Endothelial cell of umbilical vein (primary cell): ENCODE data around the gene TSEN34. TPM values are rescaled to one million over a fixed set of nuclear protein-coding genes. Genes with fewer than 3 reads are reported as not detected.
A peak's percentile ranks its signal among the peaks of the same experiment; 100 is the strongest.

Source experiments
- BruUV-seq: library from RNA; stranded (reverse); fragments of 400-500 nt; replicated peaks from 2 replicates; lab custom pipeline; 2021; lab: Mats Ljungman, UMichigan
- CTCF ChIA-PET: fragments of 300-600, 350-600 bp; sonication (Branson Sonifier 250); formaldehyde crosslinking; loops from one replicate; lab custom pipeline; 2021; ENCODE audit warnings: antibody characterized with exemption, inconsistent platforms; lab: Charles Lee
- POLR2A ChIA-PET: fragments of 300-600, 350-600 bp; sonication (Branson Sonifier 250); formaldehyde crosslinking; loops from one replicate; lab custom pipeline; 2021; ENCODE audit warnings: antibody characterized with exemption, inconsistent platforms; lab: Charles Lee
- DNase-seq: peaks from one replicate; pipeline ENCODE4 v3.0.0-alpha.2; 2011; ENCODE audit warnings: low read depth, low spot score
- FAIRE-seq: peaks from 2 replicates; lab custom pipeline; 2011; peaks lifted over from hg19 to GRCh38; lab: Jason Lieb, UNC
- H2AFZ ChIP-seq: 2 replicates; pipeline ENCODE4 v1.6.0; 2012; ENCODE audit warnings: low read depth, low read length, control low read depth, inconsistent platforms
- H3K27ac ChIP-seq: 2 replicates; pipeline ENCODE4 v1.5.1; 2011; ENCODE audit warnings: low read depth, mild to moderate bottlenecking, control low read depth, low read length, moderate library complexity; ENCODE audit not compliant: insufficient read depth
- H3K27me3 ChIP-seq, 2 experiments: 2 replicates each; pipeline versions ENCODE4 v1.6.0 to v1.6.1; 2011; ENCODE audit warnings: low read length in 2 of 2, mixed read lengths in 1 of 2; ENCODE audit not compliant: control insufficient read depth in 2 of 2, insufficient read depth in 2 of 2
- H3K36me3 ChIP-seq, 2 experiments: 2 replicates in 1 of 2; 3 replicates in 1 of 2; pipeline ENCODE4 v1.5.1; 2011; ENCODE audit warnings: low read length in 2 of 2, mild to moderate bottlenecking in 1 of 2, moderate library complexity in 1 of 2; ENCODE audit not compliant: control insufficient read depth in 2 of 2, insufficient read depth in 2 of 2; ENCODE audit errors: extremely low read depth in 1 of 2
- H3K4me1 ChIP-seq: 3 replicates; pipeline ENCODE4 v1.5.1; 2011; ENCODE audit warnings: mild to moderate bottlenecking, low read length; ENCODE audit not compliant: control insufficient read depth, insufficient read depth; ENCODE audit errors: extremely low read depth
- H3K4me2 ChIP-seq: 2 replicates; pipeline ENCODE4 v1.6.1; 2011; ENCODE audit warnings: low read length, control low read depth, mixed read lengths; ENCODE audit not compliant: insufficient read depth
- H3K4me3 ChIP-seq, 3 experiments: fragments of 200-600 bp in 1 of 3; sonication (generic), shearing (Covaris generic) in 1 of 3; replicated peaks in 1 of 3; 2 replicates each; pipeline ENCODE4 v1.5.1; 2011 to 2016; ENCODE audit warnings: control low read depth in 3 of 3, low read length in 3 of 3, mild to moderate bottlenecking in 2 of 3, inconsistent platforms in 1 of 3, low read depth in 1 of 3, moderate library complexity in 1 of 3; ENCODE audit not compliant: insufficient read depth in 1 of 3
- H3K79me2 ChIP-seq: 2 replicates; pipeline ENCODE4 v1.6.0; 2012; ENCODE audit warnings: low read length, inconsistent platforms; ENCODE audit not compliant: control insufficient read depth, insufficient read depth
- H3K9ac ChIP-seq: replicated peaks from 2 replicates; pipeline ENCODE3; 2011; ENCODE audit warnings: low read length, control low read depth; ENCODE audit not compliant: insufficient read depth; ENCODE audit errors: extremely low read depth
- H3K9me1 ChIP-seq: replicated peaks from 3 replicates; pipeline ENCODE4 v1.6.0; 2011; ENCODE audit warnings: mild to moderate bottlenecking, low read length; ENCODE audit not compliant: control insufficient read depth, insufficient read depth; ENCODE audit errors: extremely low read depth
- H3K9me3 ChIP-seq: replicated peaks from 2 replicates; pipeline ENCODE4 v1.5.1; 2012; ENCODE audit warnings: low read length, inconsistent platforms; ENCODE audit not compliant: control insufficient read depth, insufficient read depth
- H4K20me1 ChIP-seq: replicated peaks from 2 replicates; pipeline ENCODE3; 2011; ENCODE audit warnings: mild to moderate bottlenecking, low read length; ENCODE audit not compliant: control insufficient read depth, insufficient read depth; ENCODE audit errors: extremely low read depth
- FOS ChIP-seq: IDR thresholded peaks from 2 replicates; pipeline ENCODE4 v1.6.1; 2011; ENCODE audit warnings: mild to moderate bottlenecking, low read length, moderate library complexity, borderline replicate concordance; ENCODE audit not compliant: insufficient read depth
- GATA2 ChIP-seq: IDR thresholded peaks from 2 replicates; pipeline ENCODE4 v1.7.0; 2011; ENCODE audit warnings: low read depth, mild to moderate bottlenecking, moderate library complexity, mixed read lengths, low read length; ENCODE audit not compliant: insufficient read length, insufficient read depth
- MYC ChIP-seq: IDR thresholded peaks from one replicate; pipeline ENCODE4 v1.6.1; 2011; ENCODE audit warnings: mild to moderate bottlenecking, low read depth, low read length
- POLR2AphosphoS5 ChIP-seq: IDR thresholded peaks from 2 replicates; pipeline ENCODE4 v1.6.1; 2012; ENCODE audit warnings: low read depth, mild to moderate bottlenecking, control low read depth, low read length, moderate library complexity; ENCODE audit not compliant: insufficient read depth
- dilution Hi-C: fragments of 300-500 bp; cut with MboI; formaldehyde crosslinking; loops from one replicate; pipeline ENCODE4 v1.15.0; 2019; ENCODE audit warnings: low sequenced_read_pairs; ENCODE audit not compliant: extremely low pct_ligation_motif_present
- intact Hi-C: fragments of 100-400 bp; cut with micrococcal nuclease; formaldehyde crosslinking; loops from one replicate; pipeline ENCODE4 v1.10.0; 2022
- polyA plus RNA-seq, 4 experiments: library from polyadenylated mRNA; depleted of rRNA in 3 of 4; stranded (reverse) in 3 of 4; unstranded in 1 of 4; fragments of >200 nt; gene quantifications; 2 replicates each; pipeline versions ENCODE4 v1.2.1 to v1.2.3, GENCODE V29; 2011 to 2012; ENCODE audit warnings: missing spikeins in 1 of 4
- total RNA-seq: library from RNA; stranded (reverse); gene quantifications from 2 replicates; pipeline ENCODE4 v1.2.3, GENCODE V29; 2021

The TSEN34 gene
- total and polyA plus RNA-seq, 2 donors (not counting 3 experiments of a cell fraction or from before 2014, with no cell fraction given), result 40.7 to 81.9 TPM

GRCh38 chr19:54152267-54152666 is 38.8 kb upstream of the TSEN34 start:
- TF ChIP-seq FOS (no peak), MYC (no peak)
- no peaks in the 10 kb centered on the region for H4K20me1 ChIP-seq
- DNase-seq (no peak), FAIRE-seq (no peak)
- H3K9ac ChIP-seq, result no peak overlapping the region
- H3K4me1 ChIP-seq, result no peaks in the 10 kb centered on the region
- H3K4me3 ChIP-seq, result no peak overlapping the region
- no peaks in the 10 kb centered on the region for H3K9me1 ChIP-seq
- dilution Hi-C loops (no loop called here), intact Hi-C loops (no loop called here)
- H2AFZ ChIP-seq, result no peak overlapping the region
- no peak overlapping the region for H3K27ac ChIP-seq
- H3K27me3 ChIP-seq, result no peaks in the 10 kb centered on the region
- BruUV-seq, result no TSS peak
- no peaks in the 10 kb centered on the region for H3K9me3 ChIP-seq
- peaks cover 15 to 70% of the 10 kb centered on the region in 2 experiments for H3K36me3 ChIP-seq
- no peak overlapping the region for H3K4me2 ChIP-seq
- no peaks in the 10 kb centered on the region for H3K79me2 ChIP-seq
- CTCF ChIA-PET, result no interaction called here
- POLR2A ChIA-PET, result interaction anchor here (1.5 kb wide), 1 partner anchor 15 kb away, joined by 7 read pairs; the partner anchor contains the start of gene CNOT3

GRCh38 chr19:54152878-54153524 is 38.1 kb upstream of the TSEN34 start:
- H3K9ac ChIP-seq, result no peak overlapping the region
- H3K27me3 ChIP-seq, result no peaks in the 10 kb centered on the region
- H3K4me1 ChIP-seq, result no peaks in the 10 kb centered on the region
- H2AFZ ChIP-seq, result no peak overlapping the region
- no peak overlapping the region for H3K4me2 ChIP-seq
- TF ChIP-seq GATA2, result no peak
- TF ChIP-seq POLR2AphosphoS5, result peak; percentile 51
- H3K9me3 ChIP-seq, result no peaks in the 10 kb centered on the region
- H3K9me1 ChIP-seq, result no peaks in the 10 kb centered on the region
- H3K36me3 ChIP-seq, result peaks cover 15 to 66% of the 10 kb centered on the region in 2 experiments
- no peak overlapping the region for H3K4me3 ChIP-seq
- dilution Hi-C loops, result no loop called here
- no peaks in the 10 kb centered on the region for H3K79me2 ChIP-seq
- no peak for DNase-seq
- FAIRE-seq, result no peak
- no TSS peak for BruUV-seq
- POLR2A ChIA-PET, result no interaction called here
- no peak overlapping the region for H3K27ac ChIP-seq
- intact Hi-C loops, result no loop called here
- CTCF ChIA-PET, result no interaction called here
- H4K20me1 ChIP-seq, result no peaks in the 10 kb centered on the region
